ENCODE results near the gene AFF1.

DNA sequence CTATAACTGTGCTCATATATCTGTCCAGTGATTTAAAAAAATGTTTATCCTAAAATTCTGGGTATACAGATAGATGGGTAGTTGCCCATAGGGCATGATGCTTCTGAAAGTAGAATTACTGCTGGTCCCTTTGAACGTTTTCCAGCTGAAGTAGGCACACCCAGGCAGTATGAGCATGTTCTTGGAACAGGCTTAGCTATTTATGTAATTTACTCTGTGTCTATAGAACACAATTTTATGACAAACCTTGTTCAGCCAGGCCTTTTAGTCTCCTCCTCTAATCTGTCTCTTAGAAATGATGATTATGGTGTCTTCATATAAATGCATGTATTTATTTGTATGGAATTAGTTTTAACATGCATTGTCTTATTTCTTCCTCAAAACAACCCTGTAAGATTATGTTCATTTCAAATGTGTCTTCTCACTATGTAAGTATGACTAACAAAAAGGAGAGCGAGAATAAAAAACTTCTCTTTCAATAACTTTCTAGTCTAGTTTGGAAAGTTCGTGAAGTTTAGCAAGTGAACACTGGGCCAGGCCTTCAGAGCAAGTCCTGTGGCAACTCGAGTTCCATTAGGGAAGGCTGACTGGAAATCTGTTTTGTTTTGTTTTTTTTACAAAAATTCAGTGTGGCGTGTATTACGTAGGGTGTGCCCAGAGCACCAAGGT is 142.0 kb downstream of the AFF1 start:
- TF ChIP-seq, protein P1, sequence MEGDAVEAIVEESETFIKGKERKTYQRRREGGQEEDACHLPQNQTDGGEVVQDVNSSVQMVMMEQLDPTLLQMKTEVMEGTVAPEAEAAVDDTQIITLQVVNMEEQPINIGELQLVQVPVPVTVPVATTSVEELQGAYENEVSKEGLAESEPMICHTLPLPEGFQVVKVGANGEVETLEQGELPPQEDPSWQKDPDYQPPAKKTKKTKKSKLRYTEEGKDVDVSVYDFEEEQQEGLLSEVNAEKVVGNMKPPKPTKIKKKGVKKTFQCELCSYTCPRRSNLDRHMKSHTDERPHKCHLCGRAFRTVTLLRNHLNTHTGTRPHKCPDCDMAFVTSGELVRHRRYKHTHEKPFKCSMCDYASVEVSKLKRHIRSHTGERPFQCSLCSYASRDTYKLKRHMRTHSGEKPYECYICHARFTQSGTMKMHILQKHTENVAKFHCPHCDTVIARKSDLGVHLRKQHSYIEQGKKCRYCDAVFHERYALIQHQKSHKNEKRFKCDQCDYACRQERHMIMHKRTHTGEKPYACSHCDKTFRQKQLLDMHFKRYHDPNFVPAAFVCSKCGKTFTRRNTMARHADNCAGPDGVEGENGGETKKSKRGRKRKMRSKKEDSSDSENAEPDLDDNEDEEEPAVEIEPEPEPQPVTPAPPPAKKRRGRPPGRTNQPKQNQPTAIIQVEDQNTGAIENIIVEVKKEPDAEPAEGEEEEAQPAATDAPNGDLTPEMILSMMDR (conservative IDR thresholded peaks at IDR 0.05): no peak
- TF ChIP-seq EZH2 (IDR thresholded peaks at IDR 0.05; ENCODE audit: low read depth): no peak
